HEK293T (cell line): Measurements from ENCODE around the gene GPR153.

Experiments used
- ARNT ChIP-seq: fragments of 450-650 bp; IDR thresholded peaks from 2 replicates; pipeline ENCODE4 v1.6.1; 2017; ENCODE audit warnings: mild to moderate bottlenecking
- ELF4 ChIP-seq: fragments of 450-650 bp; IDR thresholded peaks from 2 replicates; pipeline ENCODE4 v1.6.1; 2017; ENCODE audit warnings: antibody characterized with exemption
- FOXK2 ChIP-seq: fragments of 450-650 bp; IDR thresholded peaks from 2 replicates; pipeline ENCODE4 v1.6.1; 2016; ENCODE audit warnings: mild to moderate bottlenecking
- FOXM1 ChIP-seq: fragments of 450-650 bp; IDR thresholded peaks from 2 replicates; pipeline ENCODE4 v1.6.1; 2017; ENCODE audit warnings: mild to moderate bottlenecking, borderline replicate concordance
- HDGF ChIP-seq: fragments of 450-650 bp; IDR thresholded peaks from 2 replicates; pipeline ENCODE4 v1.6.1; 2017; ENCODE audit warnings: antibody characterized with exemption, borderline replicate concordance
- NFRKB ChIP-seq: fragments of 450-650 bp; IDR thresholded peaks from 2 replicates; pipeline ENCODE4 v1.6.1; 2016; ENCODE audit warnings: mild to moderate bottlenecking, moderate library complexity
- SP1 ChIP-seq: fragments of 450-650 bp; IDR thresholded peaks from 2 replicates; pipeline ENCODE4 v1.6.1; 2017
- SUZ12 ChIP-seq: fragments of 450-650 bp; IDR thresholded peaks from 2 replicates; pipeline ENCODE4 v1.6.1; 2016; ENCODE audit warnings: mild to moderate bottlenecking
- TARDBP ChIP-seq: fragments of 450-650 bp; IDR thresholded peaks from 2 replicates; pipeline ENCODE4 v1.6.1; 2016
- ZNF384 ChIP-seq: fragments of 450-650 bp; IDR thresholded peaks from 2 replicates; pipeline ENCODE4 v1.6.1; 2016

- TF ChIP-seq SUZ12 (no peak), NFRKB (no peak), FOXK2 (no peak), SP1 (no peak), HDGF (no peak), ELF4 (no peak), FOXM1 (no peak), ZNF384 (no peak), TARDBP (no peak), ARNT (no peak)
Observed at GRCh38 chr1:6300342-6301048, 39.6 kb upstream of the GPR153 start.
